ENCODE measurements around the gene AP3B1. TPM values are rescaled to one million over a fixed set of nuclear protein-coding genes. Genes with fewer than 3 reads are reported as not detected.

The AP3B1 gene
- total RNA-seq, 2 donors from 2014 or later = 53.4 to 74.0 TPM

DNA sequence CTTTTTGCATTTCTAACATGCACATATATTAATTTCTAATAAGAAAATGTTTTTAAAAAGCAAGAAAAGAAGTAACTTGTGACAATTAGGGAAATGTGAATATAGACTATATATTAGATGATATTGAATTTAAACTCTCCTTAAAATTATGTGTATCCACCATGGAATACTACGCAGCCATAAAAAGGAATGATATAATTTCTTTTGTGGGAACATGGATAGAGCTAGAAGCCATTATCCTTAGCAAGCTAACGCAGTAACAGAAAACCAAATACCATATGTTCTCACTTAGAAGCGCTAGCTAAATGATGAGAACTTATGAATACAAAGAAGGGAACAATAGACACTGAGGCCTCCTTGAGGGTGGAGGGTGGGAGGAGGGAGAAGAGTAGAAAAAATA is 23.8 kb upstream of the AP3B1 start:
- Mint-ChIP-seq H3K4me1 (peaks cover 25% of the 10 kb centered on the region), H3K27ac (no peak overlapping the region), H3K27me3 (ENCODE audit: insufficient read depth) (no peaks in the 10 kb centered on the region), H3K4me3 (no peak overlapping the region), H3K36me3 (ENCODE audit: low read depth) (no peaks in the 10 kb centered on the region), H3K9me3 (peaks cover 5% of the 10 kb centered on the region)
- Histone ChIP-seq H3K9ac (ENCODE audit: extremely low read depth, low read length, poor library complexity, severe bottlenecking) (no peak overlapping the region), H3K27me3 (ENCODE audit: control insufficient read depth, insufficient read depth, low read length, poor library complexity, severe bottlenecking) (no peaks in the 10 kb centered on the region), H3K4me3 (ENCODE audit: low read length) (no peak overlapping the region), H3K27ac (ENCODE audit: low read depth, low read length) (no peak overlapping the region), H3K36me3 (ENCODE audit: control insufficient read depth, insufficient read depth, low read length) (no peaks in the 10 kb centered on the region), H3K4me1 (ENCODE audit: control insufficient read depth, insufficient read depth, low read length) (peaks cover 15% of the 10 kb centered on the region), H3K9me3 (ENCODE audit: control insufficient read depth, low read length) (peaks cover 11% of the 10 kb centered on the region)
- DNase-seq = no peak
- TF ChIP-seq, protein P1, sequence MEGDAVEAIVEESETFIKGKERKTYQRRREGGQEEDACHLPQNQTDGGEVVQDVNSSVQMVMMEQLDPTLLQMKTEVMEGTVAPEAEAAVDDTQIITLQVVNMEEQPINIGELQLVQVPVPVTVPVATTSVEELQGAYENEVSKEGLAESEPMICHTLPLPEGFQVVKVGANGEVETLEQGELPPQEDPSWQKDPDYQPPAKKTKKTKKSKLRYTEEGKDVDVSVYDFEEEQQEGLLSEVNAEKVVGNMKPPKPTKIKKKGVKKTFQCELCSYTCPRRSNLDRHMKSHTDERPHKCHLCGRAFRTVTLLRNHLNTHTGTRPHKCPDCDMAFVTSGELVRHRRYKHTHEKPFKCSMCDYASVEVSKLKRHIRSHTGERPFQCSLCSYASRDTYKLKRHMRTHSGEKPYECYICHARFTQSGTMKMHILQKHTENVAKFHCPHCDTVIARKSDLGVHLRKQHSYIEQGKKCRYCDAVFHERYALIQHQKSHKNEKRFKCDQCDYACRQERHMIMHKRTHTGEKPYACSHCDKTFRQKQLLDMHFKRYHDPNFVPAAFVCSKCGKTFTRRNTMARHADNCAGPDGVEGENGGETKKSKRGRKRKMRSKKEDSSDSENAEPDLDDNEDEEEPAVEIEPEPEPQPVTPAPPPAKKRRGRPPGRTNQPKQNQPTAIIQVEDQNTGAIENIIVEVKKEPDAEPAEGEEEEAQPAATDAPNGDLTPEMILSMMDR (conservative IDR thresholded peaks at IDR 0.05) = no peak
- WGBS, 2 experiments (ENCODE audit: insufficient coverage in 1 of 2, insufficient read length in 1 of 2) = 100% methylated on average over 2 to 3 of the region's 3 CpGs

DNA sequence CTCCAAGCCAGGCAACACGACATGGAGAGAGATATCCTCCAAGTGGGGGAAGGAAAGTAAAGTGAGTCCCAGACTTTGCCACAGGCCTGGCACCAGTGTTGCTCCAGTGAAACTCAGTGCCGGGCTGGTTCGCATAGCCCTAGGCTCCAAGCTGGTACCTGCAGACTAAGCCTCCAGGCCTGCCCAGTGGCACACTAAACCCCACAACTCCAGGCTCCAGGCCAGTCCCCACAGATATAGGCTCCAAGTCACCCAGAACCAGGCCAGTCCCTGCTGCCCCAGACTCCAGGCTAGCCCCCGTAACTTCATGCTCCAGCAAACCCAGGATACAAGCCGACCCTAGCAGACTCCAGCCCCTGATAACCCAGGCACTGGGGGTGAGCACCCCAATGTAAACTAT is 23.0 kb upstream of the AP3B1 start:
- Mint-ChIP-seq H3K27ac (no peak overlapping the region), H3K4me1 (peaks cover 20% of the 10 kb centered on the region), H3K9me3 (peaks cover 5% of the 10 kb centered on the region), H3K4me3 (no peak overlapping the region), H3K36me3 (ENCODE audit: low read depth) (no peaks in the 10 kb centered on the region), H3K27me3 (ENCODE audit: insufficient read depth) (no peaks in the 10 kb centered on the region)
- H3K4me3 ChIP-seq (ENCODE audit: low read length) = no peak overlapping the region
- no peak for DNase-seq
- no peak overlapping the region for H3K9ac ChIP-seq (ENCODE audit: extremely low read depth, low read length, poor library complexity, severe bottlenecking)
- peaks cover 11% of the 10 kb centered on the region for H3K9me3 ChIP-seq (ENCODE audit: control insufficient read depth, low read length)
- no peaks in the 10 kb centered on the region for H3K27me3 ChIP-seq (ENCODE audit: control insufficient read depth, insufficient read depth, low read length, poor library complexity, severe bottlenecking)
- no peaks in the 10 kb centered on the region for H3K36me3 ChIP-seq (ENCODE audit: control insufficient read depth, insufficient read depth, low read length)
- TF ChIP-seq, protein P1 (conservative IDR thresholded peaks at IDR 0.05) = no peak
- peaks cover 9% of the 10 kb centered on the region for H3K4me1 ChIP-seq (ENCODE audit: control insufficient read depth, insufficient read depth, low read length)
- WGBS, 2 experiments (ENCODE audit: insufficient coverage in 1 of 2, insufficient read length in 1 of 2) = 83 to 96% methylated on average over 2 to 5 of the region's 5 CpGs
- H3K27ac ChIP-seq (ENCODE audit: low read depth, low read length) = no peak overlapping the region

DNA sequence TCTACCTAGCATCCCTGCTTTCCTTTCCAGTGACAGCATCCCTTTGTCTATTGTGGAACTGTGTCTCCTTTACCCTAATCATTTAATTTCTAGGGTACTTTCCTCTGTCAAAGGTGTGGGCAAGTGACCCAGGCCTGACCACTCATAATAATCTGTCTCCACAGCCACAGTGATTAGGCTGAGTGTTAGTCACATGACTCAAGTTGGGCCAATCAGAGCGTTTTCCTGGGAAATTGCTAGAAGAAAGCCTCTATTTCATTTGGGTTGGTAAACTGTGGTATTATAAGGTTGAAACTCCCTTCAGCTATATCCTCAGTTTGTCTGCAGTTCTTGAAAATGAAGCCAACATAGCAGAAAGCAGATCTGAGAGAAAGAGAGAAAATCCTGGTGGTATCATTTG is 14.2 kb upstream of the AP3B1 start:
- WGBS, 2 experiments (ENCODE audit: insufficient coverage in 1 of 2, insufficient read length in 1 of 2) = 92 to 100% methylated on average over 1 of the region's 1 CpG
- Histone ChIP-seq H3K36me3 (ENCODE audit: control insufficient read depth, insufficient read depth, low read length) (no peaks in the 10 kb centered on the region), H3K4me3 (ENCODE audit: low read length) (no peak overlapping the region), H3K27ac (ENCODE audit: low read depth, low read length) (no peak overlapping the region), H3K4me1 (ENCODE audit: control insufficient read depth, insufficient read depth, low read length) (no peaks in the 10 kb centered on the region), H3K9me3 (ENCODE audit: control insufficient read depth, low read length) (no peaks in the 10 kb centered on the region), H3K9ac (ENCODE audit: extremely low read depth, low read length, poor library complexity, severe bottlenecking) (no peak overlapping the region), H3K27me3 (ENCODE audit: control insufficient read depth, insufficient read depth, low read length, poor library complexity, severe bottlenecking) (no peaks in the 10 kb centered on the region)
- no peak for DNase-seq
- Mint-ChIP-seq H3K27me3 (ENCODE audit: insufficient read depth) (no peaks in the 10 kb centered on the region), H3K4me3 (no peak overlapping the region), H3K9me3 (no peaks in the 10 kb centered on the region), H3K27ac (no peak overlapping the region), H3K36me3 (ENCODE audit: low read depth) (no peaks in the 10 kb centered on the region), H3K4me1 (peaks cover 5% of the 10 kb centered on the region)
- TF ChIP-seq, protein P1 (conservative IDR thresholded peaks at IDR 0.05) = no peak
